Stimulated activated CD4-positive, alpha-beta T cell treated with anti-CD3 and anti-CD28 coated beads, TNF-alpha, amount 100 ng/mL, for 4 hours (primary cell): Measurements from ENCODE around the gene PMVK.

Source experiments
- DNase-seq, 3 experiments: peaks; one replicate each; pipeline ENCODE4 v3.0.0-alpha.2; 2020; ENCODE audit warnings: low read depth in 3 of 3

PMVK gene

GRCh38 chr1:154951901-154952657 is 15.6 kb upstream of the PMVK start:
- peak in 2 of 3 experiments; percentile 32 to 33 for DNase-seq

DNA sequence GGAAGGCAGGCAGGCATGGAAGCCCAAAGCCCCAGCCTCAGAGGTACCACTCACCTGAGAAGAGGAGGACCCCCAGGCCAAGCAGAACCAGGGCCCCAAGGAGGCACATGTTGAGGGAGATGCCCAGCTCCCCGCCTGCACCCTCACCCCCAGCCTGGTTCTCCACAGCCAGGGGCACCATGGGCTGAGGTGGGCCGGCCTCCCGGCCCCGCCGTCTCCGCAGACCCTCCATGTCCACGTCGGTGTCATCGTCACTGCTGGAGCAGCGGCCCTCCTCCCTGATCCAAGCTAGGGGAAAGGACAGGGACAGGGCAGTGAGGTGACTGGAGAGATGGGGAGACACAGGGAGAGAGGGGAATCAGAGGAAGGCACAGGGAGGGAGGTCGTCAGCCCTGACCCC is 11.6 kb upstream of the PMVK start:
- DNase-seq, result no peak

- no peak for DNase-seq
These were observed 9.7 kb upstream of the PMVK start for GRCh38 chr1:154945962-154946850.

- DNase-seq, result no peak
These were observed 8.8 kb upstream of the PMVK start for GRCh38 chr1:154945160-154945961.

DNA sequence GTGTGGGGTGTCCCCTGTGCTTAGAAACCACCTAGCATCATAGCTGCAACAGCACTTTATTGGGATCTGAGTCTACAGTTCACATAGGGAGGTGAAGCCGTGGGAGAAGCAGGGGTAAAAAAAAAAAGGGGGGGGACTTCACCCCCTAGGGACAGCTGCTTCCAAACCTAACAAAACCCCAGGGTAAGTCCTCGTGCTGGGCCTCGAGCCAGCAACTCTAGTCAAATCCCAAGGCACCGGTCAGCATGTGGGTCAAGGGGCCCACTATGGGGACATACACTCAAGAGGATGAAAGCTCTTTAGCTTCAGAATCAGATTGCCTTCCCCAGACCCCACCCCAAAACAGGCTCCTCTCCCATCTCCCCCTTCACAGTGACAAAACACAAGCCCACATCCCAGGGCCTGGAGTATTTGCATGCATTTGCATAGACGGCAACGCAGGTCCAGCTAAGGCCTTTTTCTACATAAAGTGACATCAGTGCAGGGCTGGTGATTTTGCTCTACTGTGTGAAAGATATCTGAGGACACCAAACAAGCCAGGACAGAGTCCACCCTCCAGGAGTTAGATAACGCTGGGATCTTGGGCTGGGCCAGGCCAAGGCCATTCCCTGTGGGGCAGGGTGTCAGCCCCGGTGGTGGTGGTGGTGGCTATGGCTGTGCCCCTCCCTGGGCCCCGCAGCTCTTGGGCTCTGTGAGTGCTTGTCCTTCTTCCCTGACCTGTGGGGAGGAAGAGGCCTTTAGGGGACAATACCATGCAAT is 8.1 kb upstream of the PMVK start:
- no peak for DNase-seq

GRCh38 chr1:154943649-154944400 is 7.3 kb upstream of the PMVK start:
- no peak for DNase-seq

DNA sequence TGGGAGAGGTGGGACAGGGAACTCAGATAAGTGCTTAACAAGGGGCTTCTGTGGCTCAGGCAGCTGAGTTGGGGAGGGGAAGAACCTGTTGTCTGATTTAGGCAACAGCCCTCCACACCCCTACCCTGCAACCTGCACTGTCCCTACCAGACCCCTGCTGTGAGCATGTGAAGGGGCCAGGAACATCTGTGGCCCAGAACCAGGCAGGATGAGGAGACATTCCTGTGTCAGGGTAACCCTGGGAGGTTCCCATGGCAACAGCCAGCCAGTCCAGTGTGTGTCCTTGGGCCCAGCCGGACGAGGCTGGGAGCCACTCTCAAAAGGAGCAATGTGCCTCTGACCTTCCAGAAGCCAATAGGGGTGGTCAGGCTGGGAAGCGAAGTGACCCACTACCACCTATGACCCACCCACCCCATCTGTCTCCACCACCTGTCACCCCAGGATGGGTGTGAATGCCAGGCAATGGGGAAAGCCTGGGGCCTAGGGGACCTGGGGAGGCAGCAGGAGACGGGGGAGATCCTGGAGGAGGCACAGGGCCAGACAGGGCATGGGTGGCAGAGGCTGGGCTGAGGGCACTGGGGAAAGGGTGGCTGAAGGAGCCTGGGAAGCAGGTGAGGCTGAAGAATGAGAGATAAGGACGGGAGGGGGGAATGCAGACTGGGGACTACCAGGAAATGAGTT is 5.0 kb upstream of the PMVK start:
- no peak for DNase-seq

DNA sequence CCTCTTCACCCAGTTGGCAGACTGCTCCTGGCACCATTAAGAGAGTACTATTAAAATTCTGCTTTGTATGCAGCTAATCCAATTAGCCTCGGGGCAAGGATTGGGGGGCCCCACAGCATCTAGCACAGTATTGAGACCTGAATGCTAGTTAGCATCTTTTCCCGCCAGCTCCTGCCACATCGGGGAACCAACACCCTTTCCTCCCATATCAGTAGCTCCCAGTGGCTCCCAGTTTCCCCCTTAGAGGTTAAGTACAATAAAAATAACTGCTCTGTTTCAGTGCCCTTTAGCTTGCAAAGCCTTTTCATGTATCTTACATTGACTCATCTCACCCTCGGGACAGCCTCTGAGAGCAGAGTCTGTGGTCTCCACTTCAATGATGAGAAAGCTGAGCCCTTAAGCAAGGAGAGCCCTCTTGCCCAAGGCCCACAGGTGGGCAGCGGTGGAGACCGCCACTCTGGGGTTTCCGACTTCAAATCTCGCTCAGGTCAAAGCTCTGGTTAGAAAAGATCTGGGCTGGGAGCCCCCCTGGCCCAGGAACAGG is 4.2 kb upstream of the PMVK start:
- no peak for DNase-seq

DNA sequence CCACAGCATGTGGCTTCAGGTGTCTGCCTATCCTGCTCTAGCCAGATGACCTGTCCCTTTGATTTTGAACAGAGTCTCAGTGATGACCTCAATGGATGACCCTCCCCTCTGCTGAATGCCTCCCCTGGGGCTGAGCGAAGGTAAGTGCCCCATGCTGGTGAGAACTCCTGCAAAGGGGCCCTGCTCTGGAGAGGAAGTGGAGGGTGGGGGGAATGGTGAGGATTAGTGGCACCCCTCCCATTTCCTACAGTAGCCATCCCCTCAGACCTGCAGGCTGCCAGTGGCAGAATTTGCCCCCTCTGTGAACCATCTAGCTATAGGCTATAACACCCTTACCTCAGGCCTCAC is 3.7 kb upstream of the PMVK start:
- DNase-seq, result no peak

DNA sequence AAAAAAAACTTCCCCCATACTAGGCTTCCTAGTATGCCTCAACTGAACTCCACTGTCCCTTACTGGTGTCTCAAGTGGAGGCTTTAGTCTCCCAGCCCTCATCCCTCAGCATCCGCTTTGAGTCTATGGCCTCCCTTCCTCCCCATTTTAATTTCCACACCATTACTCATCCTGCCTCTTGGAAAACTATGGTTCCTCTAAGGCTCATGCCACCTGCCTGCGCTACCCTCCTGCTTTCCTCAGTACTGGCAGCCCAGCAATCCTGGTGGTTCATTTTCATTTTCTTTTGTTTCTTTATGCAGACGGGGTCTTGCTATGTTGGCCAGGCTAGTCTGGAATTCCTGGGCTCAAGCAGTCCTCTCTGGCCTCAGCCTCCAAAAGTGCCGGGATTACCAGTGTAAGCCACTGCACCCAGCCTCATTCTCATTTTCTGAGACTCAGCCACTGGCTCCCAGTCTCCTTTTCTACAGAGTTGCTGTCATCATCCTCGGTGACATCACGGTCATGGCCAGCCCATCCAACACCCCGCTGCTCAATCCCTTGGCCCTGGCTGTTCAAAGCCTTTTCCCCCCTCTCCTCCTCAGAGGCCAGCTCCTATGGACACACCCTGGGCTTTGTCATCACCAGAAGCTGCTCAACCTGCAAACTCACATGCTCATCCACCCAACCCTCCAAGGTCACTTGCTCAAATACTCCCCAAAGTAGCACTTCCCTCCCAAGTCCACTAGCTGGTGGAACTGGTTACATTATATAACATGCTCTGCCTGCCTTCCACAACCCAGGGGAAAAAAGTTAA is 2.3 kb upstream of the PMVK start:
- no peak for DNase-seq

DNA sequence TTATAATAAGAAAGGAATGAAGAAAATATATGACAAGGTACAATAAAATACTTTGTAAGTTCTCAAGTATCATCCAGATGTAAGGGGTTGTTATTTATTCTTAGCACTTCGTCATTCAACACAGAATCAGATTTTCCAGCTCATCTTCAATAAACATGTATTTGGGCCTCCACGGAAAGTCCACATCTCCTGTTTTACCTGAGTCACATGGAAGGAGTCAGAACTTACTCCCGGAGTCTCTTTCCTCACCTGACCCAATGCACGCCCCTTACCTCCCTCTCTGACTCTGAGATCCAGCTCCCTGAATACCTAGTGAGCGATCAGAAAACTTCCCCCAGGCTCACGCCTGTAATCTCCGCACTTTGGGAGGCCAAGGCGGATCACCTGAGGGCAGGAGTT is 1.5 kb upstream of the PMVK start:
- DNase-seq, result no peak

DNA sequence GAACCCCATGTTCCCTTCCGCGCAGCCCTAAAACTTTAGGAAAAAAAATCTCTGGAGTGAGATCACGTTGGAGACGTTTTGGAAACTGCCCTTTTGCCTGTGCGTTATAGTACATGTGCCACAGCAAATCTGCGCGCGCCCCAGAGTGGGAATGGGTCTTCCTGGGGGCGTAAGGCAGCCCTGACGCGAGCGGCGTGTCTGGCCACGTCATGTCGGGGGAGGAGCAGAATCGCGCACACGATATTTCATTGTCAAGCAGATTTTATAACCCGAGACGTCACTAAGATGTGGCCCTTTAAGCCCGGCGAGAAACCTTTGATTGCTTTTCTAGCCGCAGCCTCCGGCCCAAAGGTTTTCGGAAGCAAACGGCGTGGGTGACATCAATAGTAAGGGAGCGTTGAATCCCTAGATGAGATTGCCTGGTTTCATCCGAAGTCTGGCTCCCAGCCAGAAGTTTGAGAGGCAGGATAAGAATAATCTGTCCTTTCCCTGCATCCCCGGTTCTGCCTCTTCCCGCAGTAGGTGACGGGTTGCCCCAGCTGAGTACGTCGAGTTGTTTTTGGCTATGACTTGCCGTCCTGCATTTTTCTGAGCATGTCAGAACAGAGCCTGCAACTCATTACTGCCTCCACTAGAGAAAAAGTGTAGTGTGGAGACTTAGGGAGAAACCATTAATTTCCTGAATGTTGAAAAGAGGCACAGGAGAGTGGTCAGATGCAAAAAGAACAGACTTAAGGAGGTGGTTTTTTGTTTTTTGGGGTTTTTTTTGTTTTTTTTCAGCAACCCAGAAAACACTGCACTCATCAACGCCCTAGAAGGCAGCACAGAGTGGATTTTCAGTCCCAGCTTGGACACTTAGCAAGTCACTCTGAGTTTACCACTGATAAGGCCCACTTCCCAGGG is 817 bp upstream of the PMVK start:
- DNase-seq, result peak; percentile 77 to 78 (median 78)

DNA sequence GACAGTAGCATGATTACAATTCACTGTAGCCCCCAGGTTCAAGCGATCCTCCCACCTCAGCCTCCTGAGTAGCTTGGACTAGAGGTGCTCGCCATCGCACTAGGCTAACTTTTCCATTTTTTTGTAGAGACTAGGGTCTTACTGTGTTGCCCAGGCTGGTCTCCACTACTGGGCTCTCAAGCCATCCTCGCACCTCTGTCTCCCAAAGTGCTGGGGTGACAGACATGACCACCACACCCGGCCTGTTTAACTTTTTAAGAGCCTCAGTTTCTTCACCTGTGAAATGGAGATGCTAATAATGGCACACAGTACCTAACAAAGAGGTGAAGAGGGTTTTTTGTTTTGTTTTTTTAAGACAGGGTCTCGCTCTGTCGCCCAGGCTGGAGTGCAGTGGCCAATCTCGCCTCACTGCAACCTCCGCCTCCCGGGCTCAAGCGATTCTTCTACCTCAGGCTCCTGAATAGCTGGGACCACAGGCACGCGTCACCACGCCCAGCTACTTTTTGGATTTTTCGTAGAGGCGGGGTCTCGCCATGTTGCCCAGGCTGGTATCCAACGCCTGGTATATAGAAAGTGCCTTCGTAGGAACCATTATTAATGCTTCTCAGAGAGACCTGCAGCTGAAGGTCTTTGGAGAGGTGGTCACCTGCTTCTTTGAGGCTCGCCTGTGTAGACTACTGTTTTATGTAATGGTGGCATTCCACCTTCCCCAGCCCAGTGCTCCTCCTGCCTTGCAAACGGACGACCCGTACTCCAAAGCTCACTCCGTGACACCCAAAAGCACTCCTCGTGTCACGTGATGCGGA is 567 bp downstream of the PMVK start:
- no peak for DNase-seq

- no peak for DNase-seq
These were observed 2.1 kb downstream of the PMVK start for GRCh38 chr1:154934358-154934948.

- no peak for DNase-seq
These were observed 4.5 kb downstream of the PMVK start for GRCh38 chr1:154931940-154932487.

DNA sequence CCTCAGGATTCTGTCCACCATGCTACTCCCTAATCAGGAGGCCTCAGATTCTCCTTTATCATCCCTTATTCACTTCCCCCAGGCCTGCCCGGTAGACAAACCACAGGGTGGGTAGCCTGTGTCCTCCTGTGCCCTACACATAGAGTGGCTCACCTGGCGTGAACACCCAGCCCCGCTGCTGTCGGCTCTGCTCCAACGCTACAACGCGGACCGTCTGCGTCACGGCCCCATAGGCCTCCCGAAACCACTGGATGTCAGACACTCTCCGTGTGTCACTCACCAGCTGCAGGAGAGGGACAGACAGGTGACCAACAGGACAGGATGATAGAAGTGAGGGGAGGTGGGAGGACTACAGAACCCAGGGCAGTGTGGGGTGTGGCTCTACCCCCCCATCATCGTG is 10.3 kb downstream of the PMVK start:
- DNase-seq, result no peak
